ENCODE data around the gene HLTF. TPM values are rescaled to one million over a fixed set of nuclear protein-coding genes. Genes with fewer than 3 reads are reported as not detected.
A peak's percentile ranks its signal among the peaks of the same experiment; 100 is the strongest.

HLTF gene
- total RNA-seq (10 to 100 TPM; 29.0 to 34.6 TPM), polyA plus RNA-seq (10 to 100 TPM; 26.1 to 31.3 (median 31.0) TPM), total RNA-seq (21.7 to 83.3 (median 62.3) reads per million in 6 experiments)

DNA sequence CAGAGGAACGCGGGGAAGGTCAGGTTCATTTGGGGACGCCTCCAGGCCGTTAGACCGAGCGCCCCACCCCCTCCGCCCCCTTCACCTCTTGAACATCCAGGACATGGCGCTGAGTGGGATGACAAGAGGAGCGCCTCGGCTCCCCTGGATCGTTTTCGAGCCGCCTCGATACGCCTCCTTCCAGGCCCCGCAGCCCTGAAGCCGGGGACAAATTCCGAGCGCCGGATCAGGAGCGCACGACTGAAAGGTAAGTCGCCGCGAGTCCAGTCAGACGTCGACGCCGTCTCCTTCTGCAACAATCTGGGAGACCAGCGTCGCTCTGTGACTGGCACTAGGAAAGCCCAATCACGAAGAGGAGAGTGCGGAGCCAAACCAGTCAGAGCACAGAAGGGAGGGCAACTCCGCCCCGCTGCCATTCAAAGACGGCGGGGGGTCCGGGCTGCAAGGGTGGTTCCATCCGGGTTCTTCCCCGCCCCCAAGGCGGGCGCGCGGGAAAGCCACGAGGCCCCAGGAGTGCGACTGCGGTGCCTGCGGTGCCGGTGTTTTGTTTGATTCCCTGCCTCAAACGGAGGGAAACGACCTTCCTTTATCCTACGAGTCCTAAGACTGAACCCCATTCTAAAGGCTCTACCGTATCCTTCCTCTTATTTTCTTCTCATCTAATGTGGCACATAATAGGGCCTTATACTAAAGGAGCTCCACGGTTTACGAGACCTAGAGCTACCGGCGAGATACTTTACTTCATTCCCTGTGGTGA is at the start of gene HLTF:
Gene HLTF (minus strand): TSS at position 302 of the 757 bp plus-strand sequence. CDS start 197 bp downstream, at position 105.
- Mint-ChIP-seq H3K4me3 (peak within 1 kb of the TSS; percentile 94 to 99 (median 98)), H3K36me3 (peaks cover 6 to 24% (median 7%) of the 10 kb centered on the region in 3 donors), H3K4me1 (peaks cover 10 to 25% (median 22%) of the 10 kb centered on the region in 4 donors), H3K27me3 (no peaks in the 10 kb centered on the region), H3K9me3 (no peaks in the 10 kb centered on the region), H3K27ac (peak within 1 kb of the TSS; percentile 79 to 98 (median 95))
- DNase-seq (peak; percentile 86 to 96 (median 91)), ATAC-seq (peak; percentile 98)
- POLR2A ChIA-PET, result interaction anchor here (0.7 to 1.8 kb wide), 4 partner anchors 43 to 1322 kb away, joined by 3 to 9 read pairs (median 4); partner anchors contain the start of genes HPS3 and TSC22D2

DNA sequence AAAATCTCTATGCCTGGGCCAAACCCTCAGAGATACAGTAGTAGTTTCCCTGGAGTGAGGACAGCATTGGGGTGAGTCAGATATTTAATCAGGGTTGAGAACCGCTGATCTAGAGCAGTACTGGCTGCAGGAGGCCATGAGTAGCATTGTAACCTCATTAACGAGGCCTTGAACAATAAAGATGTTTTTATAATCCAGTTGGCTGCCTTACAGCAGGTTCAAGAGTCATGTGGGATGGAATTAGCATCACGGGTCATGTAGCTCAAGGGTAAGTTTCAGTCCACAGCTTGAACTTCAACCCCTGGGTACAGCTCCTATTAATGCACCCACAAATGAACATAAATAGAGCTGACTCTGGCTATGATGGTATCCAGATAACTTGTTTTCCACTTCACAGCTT is 48.2 kb upstream of the HLTF start:
- peaks cover 0 to 12% (median 0%) of the 10 kb centered on the region in 3 donors for H3K36me3 Mint-ChIP-seq
- no peaks in the 10 kb centered on the region for H3K9me3 Mint-ChIP-seq
- H3K27me3 Mint-ChIP-seq, result no peaks in the 10 kb centered on the region
- DNase-seq, result no peak
- H3K4me3 Mint-ChIP-seq, result no peak overlapping the region
- no peak for ATAC-seq
- H3K4me1 Mint-ChIP-seq, result peaks cover 26 to 73% (median 57%) of the 10 kb centered on the region in 4 donors
- no peak overlapping the region for H3K27ac Mint-ChIP-seq
- POLR2A ChIA-PET, result no interaction called here

- Mint-ChIP-seq H3K27ac (peak overlapping the region; percentile 37 to 90 (median 74)), H3K9me3 (no peaks in the 10 kb centered on the region), H3K4me1 (peaks cover 23 to 64% (median 58%) of the 10 kb centered on the region in 4 donors), H3K27me3 (no peaks in the 10 kb centered on the region), H3K4me3 (peak overlapping the region; percentile 59 to 98 (median 90)), H3K36me3 (peaks cover 0 to 11% (median 0%) of the 10 kb centered on the region in 3 donors)
- POLR2A ChIA-PET, result no interaction called here
- no peak for DNase-seq
- ATAC-seq, result no peak
These were observed 45.3 kb upstream of the HLTF start for GRCh38 chr3:149131589-149131988.

- H3K27me3 Mint-ChIP-seq, result peaks cover 0 to 18% (median 8%) of the 10 kb centered on the region in 5 donors
- ATAC-seq (peak; percentile 87 to 89), DNase-seq (peak; percentile 60 to 88 (median 79))
- H3K27ac Mint-ChIP-seq, result peak within 1 kb of the TSS; percentile 82 to 97 (median 93)
- no peaks in the 10 kb centered on the region for H3K9me3 Mint-ChIP-seq
- H3K4me3 Mint-ChIP-seq, result peak within 1 kb of the TSS; percentile 86 to 98 (median 94)
- peaks cover 23 to 50% (median 48%) of the 10 kb centered on the region in 4 donors for H3K4me1 Mint-ChIP-seq
- peaks cover 0 to 5% (median 0%) of the 10 kb centered on the region in 3 donors for H3K36me3 Mint-ChIP-seq
- POLR2A ChIA-PET, result interaction anchor here (0.6 to 2.4 kb wide), 8 partner anchors 17 to 684 kb away, joined by 3 to 14 read pairs (median 6); partner anchors contain the start of genes COMMD2, GYG1 and RNF13
These were observed 43.2 kb upstream of the HLTF start, which contains the start of gene HPS3 for GRCh38 chr3:149129326-149130205. HPS3 (plus strand) TSS chr3:149129638; CDS start chr3:149129724, 86 bp downstream.

- peaks cover 3 to 25% (median 11%) of the 10 kb centered on the region in 5 donors for H3K27me3 Mint-ChIP-seq
- peaks cover 0 to 5% (median 0%) of the 10 kb centered on the region in 3 donors for H3K36me3 Mint-ChIP-seq
- POLR2A ChIA-PET, result interaction anchor here (0.6 to 2.4 kb wide), 6 partner anchors 18 to 149 kb away, joined by 3 to 14 read pairs (median 6); no protein-coding TSS in a partner anchor
- H3K27ac Mint-ChIP-seq, result peak overlapping the region; percentile 71 to 97 (median 93)
- ATAC-seq (peak in 1 of 2 donors; percentile 1), DNase-seq (no peak)
- no peaks in the 10 kb centered on the region for H3K9me3 Mint-ChIP-seq
- peaks cover 20 to 44% (median 43%) of the 10 kb centered on the region in 4 donors for H3K4me1 Mint-ChIP-seq
- H3K4me3 Mint-ChIP-seq, result peak overlapping the region; percentile 86 to 98 (median 94)
These were observed 42.5 kb upstream of the HLTF start for GRCh38 chr3:149128821-149129220.

DNA sequence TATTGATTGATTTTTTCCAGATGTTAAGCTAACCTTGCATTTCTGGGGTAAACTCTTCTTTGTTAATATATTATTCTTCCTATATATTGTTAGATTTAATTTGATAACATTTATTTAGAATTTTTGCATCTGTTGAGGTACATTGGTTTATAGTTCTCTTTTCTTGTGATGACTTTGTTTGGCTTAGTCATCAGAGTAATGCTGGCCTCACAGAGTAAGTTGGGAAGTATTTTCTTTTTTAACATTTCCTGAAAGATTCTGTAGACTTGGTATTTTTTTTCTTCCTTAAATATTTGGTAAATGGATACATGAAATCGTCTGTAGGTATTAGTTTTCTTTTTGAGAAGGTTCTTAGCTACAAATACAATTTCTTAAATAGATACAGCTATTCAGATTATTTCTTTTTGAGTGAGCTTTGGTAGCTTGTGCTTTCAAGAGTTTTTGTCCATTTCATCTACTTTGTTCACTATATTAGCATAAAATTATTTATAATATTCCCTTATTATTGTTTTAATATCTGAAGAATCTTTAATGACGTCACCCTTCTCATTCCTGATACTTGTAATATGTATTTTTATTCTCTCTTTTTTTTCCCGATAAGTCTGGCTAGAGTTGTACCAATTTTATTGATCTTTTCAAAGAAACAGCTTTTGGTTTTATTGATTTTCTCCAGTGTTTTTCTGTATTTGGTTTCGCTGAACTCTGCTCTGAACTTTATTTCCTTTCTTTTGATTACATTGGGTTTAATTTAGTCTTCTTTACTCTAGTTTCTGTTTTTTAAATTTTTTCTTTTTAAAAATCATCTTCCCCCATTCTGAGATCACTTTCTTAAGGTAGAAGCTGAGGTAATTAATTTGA is 36.6 kb upstream of the HLTF start:
- DNase-seq (no peak), ATAC-seq (no peak)
- POLR2A ChIA-PET, result no interaction called here
- Mint-ChIP-seq H3K9me3 (no peaks in the 10 kb centered on the region), H3K36me3 (no peaks in the 10 kb centered on the region), H3K4me1 (peaks cover 0 to 5% (median 1%) of the 10 kb centered on the region in 4 donors), H3K27ac (no peak overlapping the region), H3K27me3 (peaks cover 3 to 25% (median 11%) of the 10 kb centered on the region in 5 donors), H3K4me3 (no peak overlapping the region)

DNA sequence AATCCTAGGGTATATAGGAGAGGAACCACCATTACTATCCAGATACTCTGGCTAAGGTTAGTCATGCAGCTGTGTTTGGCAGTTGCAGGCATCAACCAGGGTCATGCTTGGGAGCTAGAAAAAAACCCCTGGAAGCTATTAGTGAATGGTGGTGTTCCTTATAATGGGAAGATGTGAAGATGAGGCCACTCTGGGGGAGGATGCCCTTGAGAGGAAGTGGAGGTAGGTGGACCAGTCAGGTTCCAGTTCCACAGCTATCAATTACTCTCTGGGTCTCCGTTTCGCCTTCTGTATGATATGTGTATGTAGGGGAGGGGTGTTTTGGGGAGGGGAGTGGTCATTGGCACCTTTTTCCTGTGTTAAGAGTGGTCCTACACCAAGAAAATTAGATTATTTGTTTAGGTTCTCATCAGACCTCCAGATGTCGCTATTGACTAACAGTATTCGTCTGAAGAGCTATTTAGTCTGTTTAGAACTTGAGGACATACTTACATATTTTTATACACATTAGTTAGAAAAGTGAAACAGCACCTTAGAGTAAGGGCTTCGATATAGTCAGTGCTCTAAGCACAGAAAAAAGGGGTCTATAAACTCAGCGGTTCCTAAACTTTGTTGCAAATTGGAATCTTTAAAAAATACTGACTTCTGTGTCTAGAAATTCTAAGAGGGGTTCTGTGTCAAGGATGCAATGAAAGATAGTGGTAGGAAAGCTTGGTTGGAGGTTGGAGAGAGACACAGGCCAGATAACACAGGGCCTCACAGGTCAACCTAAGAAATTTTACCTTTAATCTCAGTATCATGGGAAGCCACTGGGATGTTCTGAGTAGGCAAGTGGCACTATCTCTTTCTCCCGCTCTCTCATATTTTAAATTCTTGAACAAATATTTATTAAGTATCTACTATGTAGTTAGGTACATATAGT is 34.0 kb upstream of the HLTF start:
- H3K27me3 Mint-ChIP-seq, result peaks cover 3 to 14% (median 6%) of the 10 kb centered on the region in 5 donors
- POLR2A ChIA-PET, result interaction anchor here (1.2 to 1.7 kb wide), 2 partner anchors 152 to 154 kb away, joined by 4 to 8 read pairs; no protein-coding TSS in a partner anchor
- no peak overlapping the region for H3K27ac Mint-ChIP-seq
- no peaks in the 10 kb centered on the region for H3K36me3 Mint-ChIP-seq
- H3K4me1 Mint-ChIP-seq, result peaks cover 0 to 5% (median 1%) of the 10 kb centered on the region in 4 donors
- DNase-seq (peak in 5 of 10 donors; percentile 23 to 64 (median 61)), ATAC-seq (peak; percentile 83 to 91)
- no peak overlapping the region for H3K4me3 Mint-ChIP-seq
- no peaks in the 10 kb centered on the region for H3K9me3 Mint-ChIP-seq

DNA sequence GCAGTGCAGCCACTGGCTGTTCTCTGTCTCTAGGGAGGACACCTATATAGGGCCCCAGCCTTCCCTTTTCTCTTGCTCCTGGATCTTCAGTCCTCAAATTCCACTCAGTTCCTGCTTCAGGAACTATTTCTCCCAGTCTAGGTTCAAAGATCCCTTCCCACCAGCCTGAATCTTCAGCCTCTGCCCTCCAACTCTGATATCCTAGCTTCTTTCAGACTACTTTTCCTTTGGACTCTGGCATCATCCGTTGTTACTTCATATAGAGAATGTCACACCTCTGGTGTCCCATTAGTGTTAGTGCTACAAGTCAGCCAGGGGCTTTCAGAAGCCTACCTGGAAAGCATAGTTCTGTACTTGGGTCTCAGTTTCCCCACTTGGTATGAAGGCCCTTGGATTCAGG is 33.1 kb upstream of the HLTF start:
- Mint-ChIP-seq H3K4me3 (no peak overlapping the region), H3K4me1 (peaks cover 0 to 5% (median 1%) of the 10 kb centered on the region in 4 donors), H3K9me3 (no peaks in the 10 kb centered on the region), H3K27ac (peak overlapping the region in 1 of 10 donors; percentile 10), H3K27me3 (peaks cover 0 to 7% (median 3%) of the 10 kb centered on the region in 5 donors), H3K36me3 (no peaks in the 10 kb centered on the region)
- POLR2A ChIA-PET, result interaction anchor here (1.2 kb wide), 1 partner anchor 153 kb away, joined by 4 read pairs; no protein-coding TSS in a partner anchor
- DNase-seq, result no peak
- ATAC-seq, result no peak

- no peaks in the 10 kb centered on the region for H3K27me3 Mint-ChIP-seq
These were observed 32.4 kb upstream of the HLTF start for GRCh38 chr3:149118724-149119123.

GRCh38 chr3:149115114-149115513 is 28.8 kb upstream of the HLTF start:
- POLR2A ChIA-PET, result no interaction called here

More at GRCh38 chr3:149118724-149119123, 32.4 kb upstream of the HLTF start:
- no peaks in the 10 kb centered on the region for H3K9me3 Mint-ChIP-seq
- no peaks in the 10 kb centered on the region for H3K36me3 Mint-ChIP-seq
- no peak overlapping the region for H3K4me3 Mint-ChIP-seq
- ATAC-seq, result no peak
- peaks cover 0 to 5% (median 1%) of the 10 kb centered on the region in 4 donors for H3K4me1 Mint-ChIP-seq
- POLR2A ChIA-PET, result no interaction called here
- no peak for DNase-seq
- no peak overlapping the region for H3K27ac Mint-ChIP-seq

More at GRCh38 chr3:149115114-149115513, 28.8 kb upstream of the HLTF start:
- Mint-ChIP-seq H3K36me3 (no peaks in the 10 kb centered on the region), H3K27ac (no peak overlapping the region), H3K4me1 (no peaks in the 10 kb centered on the region), H3K9me3 (no peaks in the 10 kb centered on the region), H3K4me3 (no peak overlapping the region), H3K27me3 (peaks cover 0 to 2% (median 0%) of the 10 kb centered on the region in 5 donors)
- no peak for DNase-seq
- ATAC-seq, result no peak

Measured in naive thymus-derived CD8-positive, alpha-beta T cell (primary cell).